Gastrocnemius medialis (tissue), 4 donors: ENCODE measurements around the gene SAMD3. TPM values are rescaled to one million over a fixed set of nuclear protein-coding genes. Genes with fewer than 3 reads are reported as not detected.

Source experiments
- ATAC-seq, 2 donors: fragments of 150-250 bp; one replicate each; pipeline ENCODE4 v1.9.1; 2016
- DNase-seq, 2 donors: peaks; one replicate each; pipeline ENCODE4 v3.0.0-alpha.2; 2019
- H3K27ac ChIP-seq, 4 donors: fragments of 200-600 bp; sonication (generic); 1 replicate in 1 of 4; 2 replicates in 3 of 4; pipeline ENCODE4 v1.5.1; 2016 to 2018; ENCODE audit warnings: mild to moderate bottlenecking in 2 of 4, moderate library complexity in 1 of 4
- H3K27me3 ChIP-seq, 3 donors: fragments of 200-600 bp; sonication (generic) in 2 of 3; 1 replicate in 1 of 3; 2 replicates in 2 of 3; pipeline versions ENCODE4 v1.5.1 to v1.6.0; 2016 to 2019; ENCODE audit warnings: mild to moderate bottlenecking in 1 of 3, moderate library complexity in 1 of 3
- H3K36me3 ChIP-seq, 2 donors: fragments of 200-600 bp; sonication (generic) in 1 of 2; one replicate each; pipeline ENCODE4 v1.5.1; 2017 to 2018
- H3K4me1 ChIP-seq, 2 donors: fragments of 200-600 bp; sonication (generic) in 1 of 2; one replicate each; pipeline ENCODE4 v1.5.1; 2016 to 2017; ENCODE audit warnings: mild to moderate bottlenecking in 2 of 2
- H3K4me3 ChIP-seq, 4 donors: fragments of 200-600 bp; sonication (generic) in 3 of 4; 1 replicate in 1 of 4; 2 replicates in 3 of 4; pipeline ENCODE4 v1.5.1; 2016 to 2019; ENCODE audit warnings: mild to moderate bottlenecking in 2 of 4
- H3K9me3 ChIP-seq, 3 donors: fragments of 200-600 bp; sonication (generic) in 2 of 3; 1 replicate in 1 of 3; 2 replicates in 2 of 3; pipeline ENCODE4 v1.5.1; 2016 to 2019
- POLR2A ChIP-seq, 2 donors: fragments of 450-650 bp; IDR thresholded peaks; one replicate each; pipeline ENCODE4 v1.6.1; 2017; ENCODE audit warnings: antibody characterized with exemption in 2 of 2, mild to moderate bottlenecking in 2 of 2, moderate library complexity in 2 of 2
- in situ Hi-C, 4 donors: fragments of 200-750 bp; cut with MboI; loops; one replicate each; pipeline versions ENCODE4 v1.15.0 to v1.8.0; 2017; ENCODE audit warnings: low sequenced_read_pairs in 4 of 4
- intact Hi-C: fragments of 100-400 bp; cut with DNase I; formaldehyde crosslinking; loops from one replicate; pipeline ENCODE4 v1.15.1; 2023; ENCODE audit warnings: low total_unique reads
- total RNA-seq, 4 donors: library from RNA; depleted of rRNA; stranded (reverse); fragments of >200 nt; gene quantifications; one replicate each; pipeline versions ENCODE4 v1.1.0 to v1.2.3, GENCODE V29; 2016
- TF ChIP-seq, protein P1 (sequence below), 5 experiments: fragments of 450-650 bp in 3 of 5; fragments of 200-600 bp in 2 of 5; sonication (generic) in 2 of 5; IDR thresholded peaks in 4 of 5; conservative IDR thresholded peaks in 1 of 5; 1 replicate in 4 of 5; 2 replicates in 1 of 5; pipeline ENCODE4 v1.5.1; 2016 to 2019; ENCODE audit warnings: antibody characterized with exemption in 5 of 5, mild to moderate bottlenecking in 3 of 5, moderate library complexity in 3 of 5

The SAMD3 gene
- total RNA-seq, 4 donors from 2014 or later, result not detected

DNA sequence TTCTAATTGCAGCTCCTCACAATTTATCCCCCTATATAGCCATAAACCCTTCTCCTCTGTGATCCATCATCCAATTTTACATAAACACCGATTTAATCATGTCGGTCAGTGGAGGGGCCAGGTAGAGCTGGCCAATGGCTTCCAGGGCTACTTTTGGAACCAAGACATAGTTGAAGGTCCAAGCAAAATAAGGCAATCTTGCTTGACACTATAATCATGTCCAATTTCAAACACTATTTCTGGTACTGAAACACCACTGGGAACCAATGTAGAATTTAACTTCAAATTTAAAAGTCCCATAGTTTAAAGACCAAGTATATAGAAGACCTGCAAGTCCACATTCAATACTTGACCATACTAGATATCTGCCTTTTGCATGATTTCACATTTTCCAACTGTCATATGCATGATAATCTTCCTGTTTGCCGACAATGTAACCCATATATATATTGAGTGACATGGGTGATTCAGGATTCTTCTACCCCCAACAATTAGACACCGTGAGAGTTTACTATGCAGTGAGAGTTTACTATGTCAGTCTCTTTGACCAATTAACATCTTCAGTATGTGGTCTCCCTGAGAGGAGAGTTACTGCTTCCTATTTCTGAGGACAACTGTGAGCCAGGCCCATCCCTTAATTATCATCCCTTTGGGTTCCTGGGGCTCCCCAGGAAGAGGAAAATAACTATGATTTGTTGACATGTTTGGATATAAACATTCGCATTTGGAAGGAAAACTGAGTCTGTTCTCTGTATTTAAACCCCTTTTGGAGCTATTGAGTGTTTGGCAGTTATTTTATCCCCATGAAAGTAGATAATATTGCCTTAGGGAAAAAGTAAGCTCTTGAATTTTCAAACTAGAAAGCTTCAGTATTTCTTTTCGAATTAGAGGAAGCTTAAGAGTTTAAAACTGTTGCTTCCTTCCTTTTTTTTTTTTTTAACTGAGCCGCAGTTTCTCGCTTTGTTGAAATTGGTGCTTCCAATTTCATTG, 31.8 kb downstream of the SAMD3 start:
- TF ChIP-seq, protein P1, sequence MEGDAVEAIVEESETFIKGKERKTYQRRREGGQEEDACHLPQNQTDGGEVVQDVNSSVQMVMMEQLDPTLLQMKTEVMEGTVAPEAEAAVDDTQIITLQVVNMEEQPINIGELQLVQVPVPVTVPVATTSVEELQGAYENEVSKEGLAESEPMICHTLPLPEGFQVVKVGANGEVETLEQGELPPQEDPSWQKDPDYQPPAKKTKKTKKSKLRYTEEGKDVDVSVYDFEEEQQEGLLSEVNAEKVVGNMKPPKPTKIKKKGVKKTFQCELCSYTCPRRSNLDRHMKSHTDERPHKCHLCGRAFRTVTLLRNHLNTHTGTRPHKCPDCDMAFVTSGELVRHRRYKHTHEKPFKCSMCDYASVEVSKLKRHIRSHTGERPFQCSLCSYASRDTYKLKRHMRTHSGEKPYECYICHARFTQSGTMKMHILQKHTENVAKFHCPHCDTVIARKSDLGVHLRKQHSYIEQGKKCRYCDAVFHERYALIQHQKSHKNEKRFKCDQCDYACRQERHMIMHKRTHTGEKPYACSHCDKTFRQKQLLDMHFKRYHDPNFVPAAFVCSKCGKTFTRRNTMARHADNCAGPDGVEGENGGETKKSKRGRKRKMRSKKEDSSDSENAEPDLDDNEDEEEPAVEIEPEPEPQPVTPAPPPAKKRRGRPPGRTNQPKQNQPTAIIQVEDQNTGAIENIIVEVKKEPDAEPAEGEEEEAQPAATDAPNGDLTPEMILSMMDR (IDR thresholded peaks at IDR 0.05 in 4 of 5, conservative IDR thresholded peaks at IDR 0.05 in 1 of 5), result no peak
- no peak for TF ChIP-seq POLR2A (IDR thresholded peaks at IDR 0.05)
- no peak for ATAC-seq

DNA sequence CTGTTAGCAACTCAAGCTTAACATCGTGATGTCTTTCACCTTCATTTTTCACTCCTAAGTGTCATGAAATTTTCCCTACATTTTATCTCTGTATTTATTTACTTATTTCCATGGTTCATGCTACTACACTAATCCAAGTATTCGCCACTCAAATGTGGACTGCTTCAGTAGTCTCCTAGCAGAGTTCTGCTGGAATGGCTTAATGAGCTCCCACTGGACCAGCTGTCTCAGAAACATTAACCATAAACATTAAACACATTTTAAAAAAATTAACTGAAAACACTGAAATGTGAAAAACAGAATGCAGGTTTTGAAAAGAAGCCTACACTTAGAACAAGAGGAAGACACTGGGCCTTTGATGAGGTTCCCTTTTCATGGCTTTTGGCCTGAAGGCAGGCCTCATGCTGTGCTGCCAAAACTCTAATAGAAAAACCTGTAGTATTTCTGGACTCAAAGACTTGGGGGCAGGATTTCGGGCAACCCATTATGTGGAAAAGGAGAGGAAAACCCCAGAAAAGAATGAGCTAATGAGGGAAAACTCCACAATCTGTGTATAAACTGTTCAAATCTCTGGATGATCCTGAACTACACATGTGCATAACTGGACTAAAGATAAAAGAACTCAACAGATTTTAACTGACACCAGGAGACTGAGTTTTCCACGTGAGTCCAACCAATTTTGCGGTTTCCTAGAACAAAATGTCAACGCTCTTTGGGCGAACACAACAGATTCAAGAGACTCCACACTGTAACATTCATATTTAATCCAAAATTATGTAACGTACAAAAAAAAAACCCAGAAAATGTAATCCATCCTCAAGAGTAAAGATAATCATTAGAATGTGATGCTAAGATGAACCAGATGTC, 33.0 kb downstream of the SAMD3 start:
- Histone ChIP-seq H3K36me3 (no peaks in the 10 kb centered on the region), H3K27ac (no peak overlapping the region), H3K9me3 (no peaks in the 10 kb centered on the region), H3K27me3 (no peaks in the 10 kb centered on the region), H3K4me1 (no peaks in the 10 kb centered on the region), H3K4me3 (no peak overlapping the region)
- in situ Hi-C loops (no loop called here), intact Hi-C loops (no loop called here)
- ATAC-seq (no peak), DNase-seq (no peak)
- TF ChIP-seq POLR2A (IDR thresholded peaks at IDR 0.05), result no peak
- TF ChIP-seq, protein P1 (IDR thresholded peaks at IDR 0.05 in 4 of 5, conservative IDR thresholded peaks at IDR 0.05 in 1 of 5), result no peak

More for the DNA sequence above, 31.8 kb downstream of the SAMD3 start:
- Histone ChIP-seq H3K9me3 (no peaks in the 10 kb centered on the region), H3K4me1 (no peaks in the 10 kb centered on the region), H3K27me3 (no peaks in the 10 kb centered on the region), H3K36me3 (no peaks in the 10 kb centered on the region), H3K27ac (no peak overlapping the region), H3K4me3 (no peak overlapping the region)
- intact Hi-C loops, result no loop called here
- DNase-seq, result no peak
- in situ Hi-C loops, result no loop called here

DNA sequence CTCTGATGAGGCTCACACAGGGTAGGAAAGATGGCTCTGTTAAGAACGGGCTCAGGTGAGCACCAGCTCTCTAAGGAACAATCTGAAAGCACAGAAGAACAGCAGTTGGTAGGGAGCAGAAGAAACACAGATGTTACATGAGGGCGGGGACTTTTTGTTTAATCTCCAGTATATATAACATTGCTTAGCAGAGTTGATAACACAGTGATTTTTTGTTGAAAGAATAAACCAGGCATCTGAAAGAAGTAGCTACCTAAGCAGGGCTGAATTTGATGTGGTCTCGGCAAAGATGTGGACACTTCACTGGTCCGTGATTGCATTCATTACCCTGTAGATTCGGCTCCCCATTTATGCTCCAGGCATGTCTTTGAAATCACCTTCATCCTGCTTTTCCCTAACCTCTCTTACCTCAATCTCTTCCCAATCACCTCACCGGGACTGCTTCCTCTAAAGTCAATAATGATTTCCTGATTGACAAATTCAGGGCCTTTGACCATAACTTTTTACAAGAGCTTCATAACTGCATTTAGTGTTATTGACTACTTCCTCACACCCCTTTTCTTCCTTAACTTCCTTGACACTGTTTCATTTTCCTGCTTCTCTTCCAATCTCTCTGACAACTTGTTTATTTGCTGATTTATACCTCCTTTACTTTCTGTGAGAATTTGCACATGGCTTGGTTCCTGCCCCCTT, 34.4 kb downstream of the SAMD3 start:
- no peak overlapping the region for H3K27ac ChIP-seq
- no peaks in the 10 kb centered on the region for H3K36me3 ChIP-seq
- no peak overlapping the region for H3K4me3 ChIP-seq
- TF ChIP-seq POLR2A (IDR thresholded peaks at IDR 0.05), result no peak
- no peaks in the 10 kb centered on the region for H3K27me3 ChIP-seq
- intact Hi-C loops, result no loop called here
- ATAC-seq, result no peak
- H3K4me1 ChIP-seq, result no peaks in the 10 kb centered on the region
- H3K9me3 ChIP-seq, result no peaks in the 10 kb centered on the region
- in situ Hi-C loops, result no loop called here
- no peak for DNase-seq

DNA sequence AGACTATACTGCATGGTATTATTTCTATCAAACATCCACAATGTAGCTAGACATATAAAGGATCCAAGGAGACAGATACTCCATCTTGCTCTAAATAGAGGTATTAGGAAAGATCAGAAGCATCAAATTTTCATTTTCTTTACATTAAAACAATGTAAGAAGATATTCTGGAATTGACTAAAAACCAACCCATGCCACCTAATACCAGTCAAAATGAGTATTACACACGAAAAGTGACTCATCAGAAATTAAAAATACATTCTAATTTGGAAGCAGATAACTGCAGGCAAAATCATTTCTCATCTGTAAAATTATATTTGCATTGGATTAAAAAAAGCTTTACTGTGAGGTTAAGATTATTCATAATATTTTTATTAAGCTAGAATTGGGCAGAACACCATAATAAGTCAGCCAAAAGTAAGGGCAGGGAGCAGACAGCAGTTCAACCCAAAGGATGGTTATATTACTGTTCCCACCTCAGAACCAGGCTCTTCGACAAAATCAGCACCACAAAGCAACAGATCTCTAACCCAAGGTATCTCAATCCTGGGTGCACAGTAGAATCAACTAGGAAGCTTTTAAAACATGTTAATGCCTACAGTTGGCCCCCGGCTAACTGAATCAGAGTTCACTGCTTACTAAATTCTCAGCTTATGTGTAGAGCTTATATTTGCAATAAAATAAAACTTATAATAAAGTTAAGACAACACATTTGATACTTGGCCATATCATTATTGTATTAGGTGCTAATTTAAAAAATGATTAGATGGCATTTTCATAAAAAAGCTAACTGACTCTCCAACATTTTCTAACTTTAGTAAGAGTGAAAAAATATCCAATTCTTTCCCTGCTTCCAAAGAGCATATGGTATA, 35.2 kb downstream of the SAMD3 start:
- Histone ChIP-seq H3K9me3 (no peaks in the 10 kb centered on the region), H3K36me3 (no peaks in the 10 kb centered on the region), H3K27ac (no peak overlapping the region), H3K4me1 (no peaks in the 10 kb centered on the region), H3K27me3 (no peaks in the 10 kb centered on the region), H3K4me3 (no peak overlapping the region)
- intact Hi-C loops, result no loop called here
- in situ Hi-C loops, result no loop called here
- DNase-seq, result no peak
- no peak for ATAC-seq
- no peak for TF ChIP-seq POLR2A (IDR thresholded peaks at IDR 0.05)
- TF ChIP-seq, protein P1 (IDR thresholded peaks at IDR 0.05 in 4 of 5, conservative IDR thresholded peaks at IDR 0.05 in 1 of 5), result no peak
